ENCODE results near the gene TNIP3.

- no peak for TF ChIP-seq CTCF (IDR thresholded peaks at IDR 0.05)
- no peak for TF ChIP-seq POLR2A (IDR thresholded peaks at IDR 0.05)
Observed at GRCh38 chr4:121151942-121152341, 12.2 kb downstream of the TNIP3 start.
